NB4 (cell line): ENCODE results near the gene NR1H3.

Experiments
- CTCF ChIP-seq: IDR thresholded peaks from one replicate; pipeline ENCODE4 v1.5.1; 2012; ENCODE audit warnings: low read depth, low read length
- POLR2A ChIP-seq: IDR thresholded peaks from 2 replicates; pipeline ENCODE4 v1.6.1; 2011; ENCODE audit warnings: mild to moderate bottlenecking; ENCODE audit not compliant: insufficient read length; ENCODE audit errors: extremely low read depth

GRCh38 chr11:47213950-47214565 lies 43.7 kb upstream of the NR1H3 start:
- TF ChIP-seq POLR2A, result peak; percentile 74
- TF ChIP-seq CTCF, result no peak
